GM13977 (cell line): ENCODE measurements around the gene DLL1.

Experiments
- DNase-seq: peaks from one replicate; pipeline ENCODE4 v3.0.0; 2012; ENCODE audit warnings: low spot score
- CTCF ChIP-seq: IDR thresholded peaks from 2 replicates; pipeline ENCODE4 v1.5.1; 2012; ENCODE audit warnings: mild to moderate bottlenecking, control low read depth; ENCODE audit not compliant: insufficient read depth; ENCODE audit errors: extremely low read depth, missing control alignments
- in situ Hi-C: fragments of 300-500 bp; cut with MboI; formaldehyde crosslinking; loops from one replicate; pipeline ENCODE4 v1.12.0; 2022; ENCODE audit warnings: low sequenced_read_pairs, low pct_unique_long_range_greater_than_20kb, mixed read lengths, inconsistent platforms; ENCODE audit not compliant: unreplicated experiment

Gene DLL1

DNA sequence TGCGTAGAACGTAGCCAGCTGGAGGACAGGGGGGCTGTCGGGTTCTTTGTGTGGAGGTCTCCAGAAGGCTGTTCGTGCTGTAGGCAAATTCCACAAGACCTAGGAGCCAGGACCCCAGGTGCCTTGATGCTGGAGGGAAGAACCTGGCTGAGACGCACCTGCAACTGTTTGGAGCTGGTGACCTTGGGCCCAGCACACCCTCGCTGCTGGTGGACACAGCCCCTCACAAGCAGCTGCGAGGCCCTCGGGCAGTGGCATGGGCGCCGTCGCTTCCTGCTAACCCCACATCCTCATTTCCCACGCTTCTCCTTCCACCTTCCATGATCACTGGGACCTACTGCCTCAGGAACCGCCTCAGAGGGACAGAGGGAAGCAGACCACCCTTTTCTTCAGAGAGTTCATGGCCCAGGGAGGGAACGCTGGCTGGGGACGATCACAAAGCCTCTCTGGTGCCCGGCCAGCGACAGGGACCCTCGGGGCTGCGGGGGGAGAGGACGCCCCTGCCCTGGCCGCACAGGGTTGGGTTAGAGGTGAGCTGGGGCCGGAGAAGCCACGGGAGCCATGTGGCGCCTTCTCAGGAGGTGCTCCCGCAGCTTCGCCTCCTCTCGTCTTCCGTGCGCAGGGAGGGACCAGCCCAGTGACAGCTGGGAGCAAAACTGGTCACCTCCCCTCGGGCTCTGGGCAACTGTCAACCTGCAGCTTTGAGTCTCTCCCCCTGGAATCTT is 18.4 kb downstream of the DLL1 start:
- no peak for DNase-seq
- in situ Hi-C loops: no loop called here
- TF ChIP-seq CTCF: no peak

GRCh38 chr6:170271771-170272314 is 19.0 kb downstream of the DLL1 start:
- DNase-seq: peak; percentile 93
- no peak for TF ChIP-seq CTCF
- in situ Hi-C loops: no loop called here

DNA sequence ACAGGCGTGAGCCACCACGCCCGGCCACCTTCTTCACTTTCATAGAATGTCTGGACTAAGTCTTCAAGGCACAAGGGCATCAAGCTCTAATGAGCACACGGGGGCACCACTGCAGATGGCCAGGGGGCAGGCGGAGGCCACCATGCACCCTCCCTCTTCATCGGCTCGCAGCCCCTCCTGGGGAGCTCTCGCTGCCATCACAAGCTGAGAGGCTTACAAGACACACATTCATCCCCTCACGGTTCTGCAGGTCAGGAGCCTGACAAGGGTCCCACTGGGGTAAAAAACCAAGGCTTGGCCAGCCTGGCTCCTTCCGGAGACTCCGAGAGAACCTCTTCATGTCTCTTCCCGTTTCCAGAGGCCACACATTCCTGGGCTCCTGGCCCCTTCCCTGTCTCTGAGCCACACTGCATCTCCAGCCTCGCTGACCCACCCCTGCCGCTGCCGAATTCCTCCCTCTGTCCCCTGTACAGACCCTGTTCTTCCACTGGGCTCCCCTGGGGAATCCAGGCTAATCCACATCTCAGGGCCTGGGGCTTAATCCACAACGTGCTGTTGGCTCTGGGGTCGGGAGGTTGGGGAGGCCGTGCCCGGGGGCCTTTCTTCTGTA is 19.8 kb downstream of the DLL1 start:
- no peak for TF ChIP-seq CTCF
- in situ Hi-C loops: no loop called here
- no peak for DNase-seq

GRCh38 chr6:170269846-170270541 is 20.9 kb downstream of the DLL1 start:
- TF ChIP-seq CTCF: no peak
- no peak for DNase-seq
- in situ Hi-C loops: no loop called here

GRCh38 chr6:170269151-170269845 is 21.6 kb downstream of the DLL1 start:
- in situ Hi-C loops: no loop called here
- no peak for DNase-seq
- TF ChIP-seq CTCF: no peak
